Measurements from ENCODE around the gene MEX3D.
"Not testable (repeated sequence)": the region's sequence is repeated elsewhere in the genome, so short reads cannot be mapped to it uniquely, and the experiment has no call there.

MEX3D gene

DNA sequence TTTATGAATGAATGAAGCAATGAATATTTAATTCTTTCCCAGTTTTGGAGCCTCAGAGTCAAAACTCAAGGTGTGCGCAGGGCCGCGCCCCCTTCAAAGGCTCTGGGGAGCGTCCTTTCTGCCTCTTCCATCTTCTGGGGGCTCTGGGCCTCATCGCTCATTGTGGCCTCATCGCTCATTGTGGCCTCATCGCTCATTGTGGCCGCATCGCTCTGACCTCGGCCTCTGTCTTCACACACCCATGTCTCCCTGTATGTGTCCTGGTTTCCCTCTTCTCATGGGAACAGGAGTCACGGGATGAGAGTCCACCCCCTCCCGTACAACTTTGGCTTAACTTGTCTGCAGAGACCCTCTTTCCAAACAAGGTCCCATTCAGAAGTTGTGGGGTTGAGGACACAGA, 3.2 kb upstream of the MEX3D start:
- DNase-seq (ENCODE audit: low read depth), result no peak

- no peak for DNase-seq (ENCODE audit: low read depth)
Observed at GRCh38 chr19:1570836-1571235, 2.7 kb upstream of the MEX3D start.

- no peak for DNase-seq (ENCODE audit: low read depth)
Observed at GRCh38 chr19:1569997-1570396, 1.9 kb upstream of the MEX3D start.

GRCh38 chr19:1567848-1568227, 287 bp downstream of the MEX3D start:
- no peak for DNase-seq (ENCODE audit: low read depth)

- no peak for DNase-seq (ENCODE audit: low read depth)
Observed at GRCh38 chr19:1567116-1567847, 843 bp downstream of the MEX3D start.

DNA sequence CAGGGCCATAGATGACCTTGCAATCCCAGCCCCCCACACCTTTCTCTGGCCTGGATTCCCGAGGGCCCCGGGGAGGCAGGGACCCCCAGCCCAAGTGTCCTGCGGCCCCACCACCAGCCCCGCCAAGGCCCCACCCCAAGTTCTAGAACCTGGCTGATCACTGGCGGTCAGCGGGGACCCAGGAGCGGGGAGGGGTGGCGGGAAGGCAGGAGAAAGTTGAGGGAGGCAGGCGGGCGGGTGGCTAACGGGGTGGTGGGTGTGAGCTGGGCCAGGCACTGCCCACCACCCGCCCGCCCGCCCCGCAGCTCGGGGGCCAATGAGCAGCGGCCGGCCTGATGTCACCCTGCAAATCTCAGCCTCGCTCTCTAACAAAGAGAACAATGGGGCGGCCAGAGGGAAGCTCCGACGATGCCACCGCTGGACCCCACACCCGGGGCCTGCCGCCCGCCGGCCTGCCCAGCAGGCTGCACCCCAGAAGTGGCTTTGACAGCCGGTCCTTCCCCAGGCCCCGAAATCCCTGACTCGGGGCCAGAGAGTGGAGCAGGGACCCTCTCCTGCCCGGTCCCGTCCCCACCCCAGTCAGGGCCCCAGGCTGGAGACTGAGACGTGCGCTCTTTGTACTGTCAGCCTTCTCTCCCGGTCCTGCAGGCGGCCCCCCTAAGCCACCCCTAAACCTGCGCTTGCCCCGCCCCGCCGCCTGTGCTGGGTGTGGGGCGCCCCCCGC, 1.6 kb downstream of the MEX3D start:
- no peak for DNase-seq (ENCODE audit: low read depth)

DNA sequence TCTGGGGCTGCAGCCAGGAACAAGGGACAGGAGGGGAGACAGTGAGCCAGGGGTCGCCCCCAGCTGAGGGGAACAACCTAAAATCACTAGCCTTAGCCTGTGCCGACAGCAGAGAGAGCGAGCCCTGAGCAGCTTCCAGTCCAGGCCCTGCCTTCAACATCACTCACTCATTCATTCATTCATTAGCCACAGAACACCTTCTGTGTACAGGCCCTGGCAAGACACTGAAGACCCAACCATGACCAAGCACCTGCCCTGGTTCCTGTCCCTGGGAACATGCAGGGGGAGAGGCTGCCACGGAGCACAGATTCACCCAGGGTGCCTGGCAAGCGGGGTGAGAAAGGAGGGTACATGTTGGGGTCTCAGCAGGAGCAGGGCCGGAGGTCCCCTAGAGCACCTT, 4.9 kb downstream of the MEX3D start:
- no peak for DNase-seq (ENCODE audit: low read depth)

- no peak for DNase-seq (ENCODE audit: low read depth)
Observed at GRCh38 chr19:1561236-1561842, 6.8 kb downstream of the MEX3D start.

GRCh38 chr19:1560286-1560882, 7.7 kb downstream of the MEX3D start:
- DNase-seq (ENCODE audit: low read depth), result no peak

DNA sequence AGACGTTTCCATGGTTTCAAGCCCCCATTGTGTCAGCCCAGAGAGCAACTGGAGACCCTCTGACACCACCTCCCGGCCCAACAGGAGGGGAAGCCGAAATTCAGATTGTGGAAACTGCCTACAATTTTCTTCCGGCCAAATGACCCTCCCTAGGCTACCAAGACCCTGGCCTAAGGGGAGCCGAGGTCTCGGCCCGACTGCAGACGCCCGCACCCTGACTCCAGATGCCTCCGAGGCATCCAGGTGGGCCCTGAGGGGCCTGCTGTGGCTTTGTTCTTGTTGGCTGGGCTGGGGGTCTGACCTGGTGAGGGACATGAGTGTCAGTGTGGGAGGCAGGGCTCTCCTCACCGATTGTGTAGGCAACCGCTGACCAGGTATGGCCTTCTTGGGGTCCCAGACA, 9.6 kb downstream of the MEX3D start:
- DNase-seq (ENCODE audit: low read depth), result no peak

DNA sequence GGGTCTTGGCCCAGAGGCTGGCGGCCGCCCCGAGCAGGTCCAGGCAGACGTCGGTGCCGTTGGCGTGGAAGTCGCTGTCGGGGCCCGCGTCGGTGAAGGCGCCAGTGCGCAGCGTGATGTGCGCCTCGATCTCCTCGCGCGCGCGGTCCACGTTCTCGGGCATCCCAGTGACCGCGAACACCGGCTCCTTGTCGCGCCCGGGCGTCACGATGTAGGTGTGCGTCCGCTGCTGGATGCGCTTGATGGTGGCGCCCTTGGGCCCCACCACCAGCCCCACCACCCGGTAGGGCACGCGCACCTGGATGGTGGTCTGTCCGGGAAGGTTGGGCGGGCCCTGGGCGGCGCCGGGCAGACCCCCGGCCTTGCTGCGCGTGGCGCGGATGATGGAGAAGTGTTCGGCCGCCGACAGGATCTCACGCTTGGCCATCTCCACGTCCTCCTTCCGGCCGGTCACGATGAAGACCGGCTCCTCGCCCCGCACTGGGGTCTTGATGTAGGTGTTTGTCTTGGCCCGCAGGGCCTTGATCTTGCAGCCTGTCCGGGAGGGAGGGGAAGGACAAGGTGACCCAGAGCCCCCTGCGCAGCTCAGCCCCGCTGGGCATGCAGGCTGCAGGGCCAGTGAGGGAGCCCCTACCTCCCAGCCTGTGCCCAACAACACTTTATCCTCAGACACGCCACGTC, 11.6 kb downstream of the MEX3D start:
- no peak for DNase-seq (ENCODE audit: low read depth)

DNA sequence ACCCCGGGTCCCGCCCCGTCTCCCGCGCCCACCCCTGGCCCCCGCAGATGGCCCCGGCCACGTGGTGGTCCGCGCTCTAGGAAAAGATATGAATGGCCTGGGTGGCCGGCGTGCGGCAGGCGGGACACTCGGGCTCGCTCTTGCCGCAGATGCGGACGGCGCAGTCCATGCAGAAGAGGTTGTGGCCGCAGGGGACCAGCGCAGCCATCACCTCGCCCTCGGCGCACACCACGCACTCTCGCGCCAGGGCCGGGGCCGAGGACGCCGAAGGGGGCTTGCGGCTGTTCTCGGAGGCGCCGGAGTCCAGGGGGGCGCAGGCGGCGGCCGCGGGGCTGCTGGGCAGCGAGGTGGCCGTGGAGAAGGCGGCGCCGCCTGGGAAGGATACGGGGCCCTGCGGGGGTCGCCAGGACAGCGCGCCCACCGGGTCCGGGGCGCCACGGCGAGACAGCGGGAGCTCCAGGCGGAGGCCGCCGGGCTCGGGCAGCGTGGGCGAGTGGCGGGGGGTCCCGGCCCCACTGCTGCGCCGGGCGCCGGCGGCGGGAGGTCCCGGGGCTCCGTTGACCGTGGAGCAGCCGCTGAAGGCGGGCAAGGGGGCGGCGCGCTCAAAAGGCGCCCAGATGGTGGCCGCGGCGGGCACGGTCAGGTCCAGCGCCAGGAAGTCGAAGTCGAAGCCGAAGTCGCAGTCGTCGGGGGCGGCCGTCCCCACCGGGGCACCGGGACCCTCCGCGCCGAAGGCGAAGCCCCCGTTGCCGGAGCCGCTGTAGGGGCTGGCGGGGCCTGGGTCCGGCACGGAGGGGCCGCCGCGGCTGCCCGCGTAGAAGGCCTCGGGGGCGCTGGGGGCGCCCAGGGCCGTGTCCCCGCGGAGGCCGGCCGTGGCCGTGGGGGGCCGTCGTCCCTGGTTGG, 12.4 kb downstream of the MEX3D start:
- no peak for DNase-seq (ENCODE audit: low read depth)

DNA sequence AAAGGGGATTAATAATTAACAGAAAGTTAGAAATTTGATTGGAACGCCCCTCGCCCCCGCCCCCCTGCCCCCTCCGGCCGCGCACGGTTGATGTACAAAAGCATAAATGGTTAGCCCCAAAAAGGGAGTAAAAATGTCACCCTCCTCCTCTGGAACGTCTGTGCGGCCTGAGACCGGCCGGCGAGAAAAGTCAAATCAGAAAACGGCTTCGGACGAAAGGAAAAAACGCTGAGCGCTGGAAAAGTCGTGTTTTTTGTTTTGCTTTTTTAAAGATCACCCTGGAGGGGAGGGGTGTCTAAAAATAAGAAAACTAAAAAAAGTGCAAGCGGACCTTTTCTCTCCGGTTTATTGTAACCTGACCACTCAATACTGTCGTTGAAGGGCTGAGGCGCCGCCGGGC, 13.2 kb downstream of the MEX3D start:
- no peak for DNase-seq (ENCODE audit: low read depth)

DNA sequence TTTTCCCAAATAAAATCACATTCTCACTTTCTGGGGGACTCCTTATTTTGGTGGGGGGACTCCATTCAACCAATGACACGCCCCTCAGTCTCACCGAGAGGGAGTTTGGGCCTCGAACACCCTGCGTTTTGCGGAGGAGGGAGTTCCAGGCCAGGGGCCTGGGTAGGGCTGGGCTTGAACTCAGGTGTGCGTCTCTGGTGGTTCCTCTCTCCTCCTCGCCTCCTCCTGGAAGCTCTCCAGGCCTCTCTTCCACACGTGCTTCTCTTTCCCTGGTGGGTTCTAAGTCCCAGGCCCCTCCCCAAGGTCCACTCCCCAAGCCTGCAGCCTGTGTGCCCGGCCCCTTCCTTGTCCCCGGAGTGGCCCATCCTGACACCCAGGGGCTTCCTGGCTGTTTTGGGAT, 14.7 kb downstream of the MEX3D start:
- no peak for DNase-seq (ENCODE audit: low read depth)

DNA sequence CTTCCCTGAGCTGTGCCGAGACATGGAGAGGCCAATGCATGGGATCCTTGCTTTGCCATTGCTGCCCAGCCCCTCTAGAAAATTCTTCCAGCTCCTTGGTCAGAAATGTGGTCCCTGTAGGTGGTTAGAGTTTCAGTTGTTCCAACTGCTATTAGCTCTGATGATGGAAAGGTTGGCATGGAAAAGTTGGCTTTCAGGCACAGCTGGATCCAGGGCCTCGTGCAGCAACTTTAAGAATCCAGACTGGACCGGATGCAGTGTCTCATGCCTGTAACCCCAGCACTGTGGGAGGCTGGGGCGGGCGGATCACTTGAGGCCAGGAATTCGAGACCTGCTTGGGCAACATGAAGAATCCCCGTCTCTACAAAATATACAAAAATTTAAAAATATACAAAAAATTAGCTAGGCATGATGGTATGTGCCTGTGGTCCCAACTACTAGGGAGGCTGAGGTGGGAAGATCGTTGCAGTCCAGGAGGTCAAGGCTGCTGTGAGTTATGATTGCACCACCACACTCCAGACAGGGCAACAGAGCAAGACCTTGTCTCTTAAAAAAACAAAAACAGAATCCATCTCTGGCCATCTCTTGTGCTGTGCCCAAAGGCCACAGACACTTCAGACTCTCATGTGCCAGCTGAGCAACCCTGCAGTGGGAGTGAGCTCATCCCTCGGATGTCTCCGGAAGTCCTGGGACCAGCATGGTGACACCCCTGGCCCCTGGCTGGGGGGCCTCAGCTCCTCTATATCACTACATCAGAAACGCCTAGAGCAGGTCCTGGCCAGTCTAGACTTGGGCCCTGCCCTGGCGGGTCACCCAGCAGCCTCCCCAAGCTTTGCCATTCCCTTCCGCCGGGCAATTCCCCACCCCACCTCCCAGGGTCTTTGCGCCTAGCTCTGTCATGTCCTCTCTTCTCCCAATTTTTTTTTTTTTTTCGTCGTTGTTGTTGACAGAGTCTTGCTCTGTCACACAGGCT, 16.8 kb downstream of the MEX3D start:
- DNase-seq (ENCODE audit: low read depth), result no peak

DNA sequence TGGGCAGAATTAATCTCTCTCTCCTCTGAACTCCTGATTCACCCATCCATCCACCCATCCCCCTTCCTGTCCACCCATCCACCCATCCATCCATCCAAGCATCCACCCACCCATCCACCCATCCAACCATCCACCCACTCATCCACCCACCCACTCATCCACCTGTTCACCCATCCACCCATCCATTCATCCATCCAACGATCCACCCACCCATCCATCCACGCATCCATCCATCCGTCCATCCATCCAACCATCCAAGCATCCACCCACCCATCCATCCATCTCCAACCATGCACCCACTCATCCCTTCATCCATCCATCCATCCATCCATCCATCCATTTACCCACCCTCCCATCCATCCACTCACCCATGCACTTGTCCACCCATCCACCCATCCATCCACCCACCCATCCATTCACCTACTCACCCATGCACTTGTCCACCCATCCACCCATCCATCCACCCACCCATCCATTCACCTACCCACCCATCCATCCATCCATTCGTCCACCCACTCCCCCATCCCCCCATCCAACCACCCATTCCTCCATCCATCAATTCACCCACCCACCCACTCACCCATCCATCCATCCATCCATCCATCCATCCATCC, 18.7 kb downstream of the MEX3D start:
- DNase-seq (ENCODE audit: low read depth), result no peak

- DNase-seq (ENCODE audit: low read depth), result no peak
Observed at GRCh38 chr19:1540365-1540925, 27.7 kb downstream of the MEX3D start.

DNA sequence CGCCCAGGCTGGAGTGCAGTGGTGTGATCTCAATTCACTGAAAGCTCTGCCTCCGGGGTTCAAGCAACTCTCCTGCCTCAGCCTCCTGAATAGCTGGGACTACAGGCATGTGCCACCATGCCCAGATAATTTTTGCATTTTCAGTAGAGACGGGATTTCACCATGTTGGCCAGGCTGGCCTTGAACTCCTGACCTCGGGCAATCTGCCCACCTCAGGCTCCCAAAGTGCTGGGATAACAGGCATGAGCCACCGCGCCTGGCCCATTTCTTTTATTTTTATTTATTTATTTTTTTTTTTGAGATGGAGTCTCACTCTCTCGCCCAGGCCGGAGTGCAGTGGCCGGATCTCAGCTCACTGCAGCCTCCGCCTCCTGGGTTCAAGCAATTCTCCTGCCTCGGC, 28.4 kb downstream of the MEX3D start:
- not testable (repeated sequence) for DNase-seq (ENCODE audit: low read depth)

DNA sequence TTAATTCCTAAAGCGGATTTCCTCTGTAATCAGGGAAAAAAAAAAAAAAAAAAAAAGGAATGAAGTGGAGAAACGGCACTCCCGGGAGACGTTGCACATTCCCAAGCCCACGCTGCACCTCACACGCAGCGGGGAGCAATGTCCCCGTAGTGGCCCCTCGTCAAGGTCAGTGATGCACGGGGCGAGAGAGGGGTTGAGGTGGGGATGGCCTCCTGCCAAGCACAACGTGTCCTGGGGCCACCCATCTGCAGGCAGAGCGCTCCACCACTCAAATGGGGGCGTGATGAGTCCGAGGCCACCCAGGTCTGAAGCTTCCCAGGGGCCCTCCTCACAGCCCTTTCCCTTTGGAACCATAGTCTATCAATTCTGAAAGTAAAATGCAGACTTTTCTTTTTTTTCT, 29.1 kb downstream of the MEX3D start:
- no peak for DNase-seq (ENCODE audit: low read depth)

All from activated T-cell treated with anti-CD3 and anti-CD28 coated beads for 24 hours (primary cell).